GM19099 (cell line): ENCODE results near the gene PTOV1.

ENCODE experiments used
- POLR2A ChIP-seq: IDR thresholded peaks from 3 replicates; pipeline ENCODE4 v1.6.1; 2011; ENCODE audit warnings: low read depth; ENCODE audit not compliant: insufficient read length; ENCODE audit errors: extremely low read depth

PTOV1 gene

GRCh38 chr19:49811328-49811727 lies 39.6 kb upstream of the PTOV1 start:
- TF ChIP-seq POLR2A, result no peak

GRCh38 chr19:49812452-49812996 lies 38.4 kb upstream of the PTOV1 start:
- no peak for TF ChIP-seq POLR2A

- peak; percentile 39 for TF ChIP-seq POLR2A
Observed at GRCh38 chr19:49812997-49813861, 37.7 kb upstream of the PTOV1 start, which contains the start of gene FUZ. TSS of gene FUZ (minus strand) at chr19:49813292. CDS start at chr19:49813106, 186 bp downstream.

- TF ChIP-seq POLR2A, result no peak
Observed at GRCh38 chr19:49814010-49814409, 36.9 kb upstream of the PTOV1 start.

- TF ChIP-seq POLR2A, result no peak
Observed at GRCh38 chr19:49816590-49816989, 34.4 kb upstream of the PTOV1 start.

GRCh38 chr19:49817964-49818648 lies 32.9 kb upstream of the PTOV1 start, which contains the start of gene MED25:
TSS of gene MED25 (plus strand) at chr19:49818289. CDS start at chr19:49818342, 53 bp downstream.
- peak; percentile 78 for TF ChIP-seq POLR2A

- TF ChIP-seq POLR2A, result no peak
Observed at GRCh38 chr19:49818649-49819370, 32.1 kb upstream of the PTOV1 start.

- no peak for TF ChIP-seq POLR2A
Observed at GRCh38 chr19:49820125-49820524, 30.8 kb upstream of the PTOV1 start.

GRCh38 chr19:49823472-49823871 lies 27.5 kb upstream of the PTOV1 start:
- TF ChIP-seq POLR2A, result no peak

- no peak for TF ChIP-seq POLR2A
Observed at GRCh38 chr19:49824662-49825061, 26.3 kb upstream of the PTOV1 start.

GRCh38 chr19:49827034-49827433 lies 23.9 kb upstream of the PTOV1 start:
- TF ChIP-seq POLR2A, result no peak

GRCh38 chr19:49829200-49829599 lies 21.8 kb upstream of the PTOV1 start:
- TF ChIP-seq POLR2A, result no peak

- no peak for TF ChIP-seq POLR2A
Observed at GRCh38 chr19:49829721-49830120, 21.2 kb upstream of the PTOV1 start.

- TF ChIP-seq POLR2A, result no peak
Observed at GRCh38 chr19:49830766-49831165, 20.2 kb upstream of the PTOV1 start.

GRCh38 chr19:49831592-49831991 lies 19.4 kb upstream of the PTOV1 start:
- TF ChIP-seq POLR2A, result no peak
